Bronchial epithelial cell (primary cell): ENCODE results near the gene NSL1. TPM values are rescaled to one million over a fixed set of nuclear protein-coding genes. Genes with fewer than 3 reads are reported as not detected.
"Not testable (repeated sequence)": the region's sequence is repeated elsewhere in the genome, so short reads cannot be mapped to it uniquely, and the experiment has no call there.

Experiments
- DNase-seq: peaks from one replicate; pipeline ENCODE4 v3.0.0-alpha.2; 2010; ENCODE audit warnings: low read depth
- FAIRE-seq: peaks from 2 replicates; lab custom pipeline; 2011; peaks lifted over from hg19 to GRCh38; lab: Jason Lieb, UNC
- H3K27me3 ChIP-seq: 2 replicates; pipeline ENCODE4 v1.5.1; 2011; ENCODE audit warnings: low read length; ENCODE audit not compliant: control insufficient read depth, insufficient read depth
- H3K36me3 ChIP-seq: 2 replicates; pipeline ENCODE4 v1.5.1; 2011; ENCODE audit warnings: low read length; ENCODE audit not compliant: control insufficient read depth, insufficient read depth
- H3K4me3 ChIP-seq: 2 replicates; pipeline ENCODE4 v1.5.1; 2011; ENCODE audit warnings: mild to moderate bottlenecking, low read depth, low read length, control low read depth
- total RNA-seq: library from RNA; depleted of rRNA; stranded (reverse); fragments of >200 nt; gene quantifications from 2 replicates; pipeline ENCODE4 v1.2.1, GENCODE V29; 2014
- TF ChIP-seq, protein P1 (sequence below): IDR thresholded peaks from 2 replicates; pipeline ENCODE4 v1.5.1; 2011; ENCODE audit warnings: mild to moderate bottlenecking, moderate library complexity, low read length, control low read depth, inconsistent platforms; ENCODE audit not compliant: insufficient read depth, severe bottlenecking

NSL1 gene
- total RNA-seq, 1 donor from 2014 or later, result 11.3 TPM

GRCh38 chr1:212782422-212783154, 9.0 kb downstream of the NSL1 start:
- no peak overlapping the region for H3K4me3 ChIP-seq
- H3K36me3 ChIP-seq, result no peaks in the 10 kb centered on the region
- FAIRE-seq (no peak), DNase-seq (peak; percentile 31)
- no peaks in the 10 kb centered on the region for H3K27me3 ChIP-seq
- TF ChIP-seq, protein P1, sequence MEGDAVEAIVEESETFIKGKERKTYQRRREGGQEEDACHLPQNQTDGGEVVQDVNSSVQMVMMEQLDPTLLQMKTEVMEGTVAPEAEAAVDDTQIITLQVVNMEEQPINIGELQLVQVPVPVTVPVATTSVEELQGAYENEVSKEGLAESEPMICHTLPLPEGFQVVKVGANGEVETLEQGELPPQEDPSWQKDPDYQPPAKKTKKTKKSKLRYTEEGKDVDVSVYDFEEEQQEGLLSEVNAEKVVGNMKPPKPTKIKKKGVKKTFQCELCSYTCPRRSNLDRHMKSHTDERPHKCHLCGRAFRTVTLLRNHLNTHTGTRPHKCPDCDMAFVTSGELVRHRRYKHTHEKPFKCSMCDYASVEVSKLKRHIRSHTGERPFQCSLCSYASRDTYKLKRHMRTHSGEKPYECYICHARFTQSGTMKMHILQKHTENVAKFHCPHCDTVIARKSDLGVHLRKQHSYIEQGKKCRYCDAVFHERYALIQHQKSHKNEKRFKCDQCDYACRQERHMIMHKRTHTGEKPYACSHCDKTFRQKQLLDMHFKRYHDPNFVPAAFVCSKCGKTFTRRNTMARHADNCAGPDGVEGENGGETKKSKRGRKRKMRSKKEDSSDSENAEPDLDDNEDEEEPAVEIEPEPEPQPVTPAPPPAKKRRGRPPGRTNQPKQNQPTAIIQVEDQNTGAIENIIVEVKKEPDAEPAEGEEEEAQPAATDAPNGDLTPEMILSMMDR, result peak; percentile 35

GRCh38 chr1:212781225-212781624, 10.4 kb downstream of the NSL1 start:
- no peak for DNase-seq
- Histone ChIP-seq H3K4me3 (no peak overlapping the region), H3K27me3 (no peaks in the 10 kb centered on the region), H3K36me3 (no peaks in the 10 kb centered on the region)
- TF ChIP-seq, protein P1, result no peak
- no peak for FAIRE-seq

- Histone ChIP-seq H3K27me3 (no peaks in the 10 kb centered on the region), H3K4me3 (no peak overlapping the region), H3K36me3 (no peaks in the 10 kb centered on the region)
- TF ChIP-seq, protein P1, result no peak
- DNase-seq (no peak), FAIRE-seq (no peak)
These were observed 10.8 kb downstream of the NSL1 start for GRCh38 chr1:212780759-212781158.

DNA sequence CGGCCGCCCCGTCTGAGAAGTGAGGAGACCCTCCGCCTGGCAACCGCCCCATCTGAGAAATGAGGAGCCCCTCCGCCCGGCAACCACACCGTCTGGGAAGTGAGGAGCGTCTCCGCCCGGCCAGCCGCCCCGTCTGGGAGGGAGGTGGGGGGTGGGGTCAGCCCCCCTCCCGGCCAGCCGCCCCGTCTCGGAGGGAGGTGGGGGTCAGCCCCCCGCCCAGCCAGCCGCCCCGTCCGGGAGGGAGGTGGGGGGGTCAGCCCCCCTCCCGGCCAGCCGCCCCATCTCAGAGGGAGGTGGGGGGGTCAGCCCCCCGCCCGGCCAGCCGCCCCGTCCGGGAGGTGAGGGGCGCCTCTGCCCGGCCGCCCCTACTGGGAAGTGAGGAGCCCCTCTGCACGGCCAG, 12.5 kb downstream of the NSL1 start:
- not testable (repeated sequence) for FAIRE-seq, DNase-seq, H3K4me3 ChIP-seq, H3K27me3 ChIP-seq, H3K36me3 ChIP-seq

DNA sequence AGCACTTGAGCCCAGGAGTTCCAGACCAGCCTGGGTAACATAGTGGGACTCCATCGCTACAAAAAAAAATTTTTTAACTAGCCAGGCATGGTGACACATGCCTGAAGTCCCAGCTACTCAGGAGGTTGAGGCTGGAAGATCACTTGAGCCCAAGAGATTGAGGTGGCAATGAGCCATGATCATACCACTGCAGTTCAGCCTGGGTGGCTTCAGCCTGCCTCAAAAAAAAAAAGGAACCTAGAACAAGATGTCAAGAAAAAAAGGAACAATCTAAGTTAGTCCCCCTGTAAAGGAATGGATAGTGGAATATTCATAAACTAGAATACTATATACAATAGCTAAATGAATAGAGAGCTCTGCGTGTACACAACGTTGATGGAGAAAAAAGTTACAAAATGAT, 14.4 kb downstream of the NSL1 start:
- H3K36me3 ChIP-seq, result no peaks in the 10 kb centered on the region
- DNase-seq (no peak), FAIRE-seq (no peak)
- TF ChIP-seq, protein P1, result no peak
- H3K4me3 ChIP-seq, result no peak overlapping the region
- H3K27me3 ChIP-seq, result no peaks in the 10 kb centered on the region

GRCh38 chr1:212775241-212775640, 16.3 kb downstream of the NSL1 start:
- Histone ChIP-seq H3K36me3 (no peaks in the 10 kb centered on the region), H3K4me3 (no peak overlapping the region), H3K27me3 (no peaks in the 10 kb centered on the region)
- TF ChIP-seq, protein P1, result no peak
- DNase-seq, result no peak
- FAIRE-seq, result no peak
